HG02852 (cell line): ENCODE results near the gene HUNK.

Source experiments
- ATAC-seq: cut with Tn5 transposase; IDR thresholded peaks from one replicate; pipeline ENCODE4 v1.9.1; 2021; ENCODE audit warnings: mild to moderate bottlenecking, moderate library complexity; ENCODE audit not compliant: unreplicated experiment

Gene HUNK

GRCh38 chr21:31948676-31949075, 75.9 kb downstream of the HUNK start:
- no peak for ATAC-seq

DNA sequence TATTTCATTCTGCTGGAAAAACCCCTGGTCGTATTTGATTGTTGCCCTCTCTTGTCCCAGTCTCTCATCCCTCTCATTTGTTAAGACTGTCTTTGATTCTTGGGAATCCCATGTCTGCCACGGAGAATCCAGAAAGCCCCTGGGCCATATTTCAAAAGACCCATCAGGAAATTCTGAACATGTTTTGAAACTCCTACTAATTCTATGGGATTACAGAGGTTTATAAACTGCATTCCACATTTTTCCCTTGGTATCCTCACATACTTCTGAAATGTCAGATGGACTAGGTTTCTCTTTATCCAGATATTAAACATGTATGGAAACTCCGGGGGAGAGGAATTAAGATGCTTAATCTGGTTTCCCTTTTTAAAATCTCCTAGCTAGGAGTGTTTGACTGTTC, 80.0 kb downstream of the HUNK start:
- no peak for ATAC-seq

DNA sequence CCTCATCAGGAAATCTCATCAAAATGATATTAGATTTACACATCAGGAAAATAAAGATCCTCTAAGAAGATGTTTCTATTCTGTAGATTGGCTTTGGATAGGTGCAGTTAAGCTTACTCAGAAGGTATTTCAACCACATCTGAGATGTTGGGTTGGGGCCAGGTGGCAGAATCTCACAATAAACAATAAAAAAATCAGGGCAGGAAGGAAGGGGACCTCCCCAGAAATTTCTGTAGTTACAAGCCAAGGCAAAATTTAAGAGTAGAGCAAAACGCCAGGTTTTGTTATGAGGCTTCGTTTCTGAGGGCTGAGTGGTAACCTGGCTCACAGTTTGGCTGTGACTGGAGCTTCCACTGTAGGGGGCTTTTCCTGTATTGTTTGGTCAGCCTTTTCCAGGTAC, 84.8 kb downstream of the HUNK start:
- no peak for ATAC-seq

- no peak for ATAC-seq
These were observed 87.1 kb downstream of the HUNK start for GRCh38 chr21:31959881-31960280.

DNA sequence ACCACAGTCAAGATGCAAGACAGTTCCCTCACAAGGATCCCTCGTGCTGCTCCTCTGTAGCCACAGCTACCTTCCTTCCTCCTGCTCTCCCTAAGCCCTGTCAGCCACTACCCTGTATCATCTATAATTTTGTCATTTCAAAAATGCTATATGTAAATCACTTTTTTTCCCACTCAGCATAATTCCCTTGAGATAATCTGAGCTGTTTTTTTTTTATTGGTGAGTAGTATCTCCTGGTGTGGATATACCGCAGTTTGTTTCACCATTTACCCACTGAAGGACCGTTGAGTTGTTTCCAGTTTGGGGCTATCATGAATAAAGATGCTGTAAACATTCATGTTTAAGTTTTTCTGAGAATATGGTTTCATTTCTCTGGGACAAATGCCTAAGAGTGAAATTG, 88.2 kb downstream of the HUNK start:
- ATAC-seq, result no peak

DNA sequence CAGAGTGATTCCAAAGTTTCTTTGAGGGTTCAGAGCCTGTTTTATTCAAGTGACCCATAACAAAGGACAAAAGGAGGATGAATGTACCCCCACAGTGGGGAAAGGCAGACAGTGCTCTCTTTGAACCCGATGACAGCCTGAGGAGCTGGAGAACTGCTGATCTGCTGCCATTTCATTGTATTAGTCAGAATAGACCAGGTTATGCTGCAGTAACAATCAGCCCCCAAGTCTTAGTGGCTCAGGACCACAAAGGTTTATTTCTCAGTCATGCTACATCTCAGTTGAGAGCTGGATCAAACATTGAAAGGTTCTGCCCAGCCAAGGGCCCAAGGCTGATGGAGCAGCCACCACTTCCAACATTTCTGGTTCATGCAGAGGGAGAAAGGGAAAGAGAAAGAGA, 88.9 kb downstream of the HUNK start:
- no peak for ATAC-seq

DNA sequence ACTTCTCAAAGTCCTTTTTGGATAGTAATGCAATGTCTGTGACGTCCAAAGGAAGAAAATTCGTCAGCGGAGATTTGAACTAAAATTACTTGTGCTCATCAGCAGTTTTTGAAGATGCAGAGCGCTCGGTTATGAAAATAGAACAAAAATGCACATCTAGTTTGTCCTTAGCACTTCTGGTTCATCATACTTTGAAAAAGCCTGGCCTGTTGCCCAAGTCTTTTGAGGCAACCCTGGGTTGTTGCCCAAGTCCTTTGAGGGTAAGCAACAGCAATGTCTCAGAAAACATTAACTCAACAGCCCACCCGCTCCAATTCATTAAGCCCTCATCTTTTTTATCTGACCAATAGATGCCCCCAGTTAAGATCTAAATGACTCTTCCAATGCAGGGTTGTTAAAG, 91.9 kb downstream of the HUNK start:
- ATAC-seq, result no peak

DNA sequence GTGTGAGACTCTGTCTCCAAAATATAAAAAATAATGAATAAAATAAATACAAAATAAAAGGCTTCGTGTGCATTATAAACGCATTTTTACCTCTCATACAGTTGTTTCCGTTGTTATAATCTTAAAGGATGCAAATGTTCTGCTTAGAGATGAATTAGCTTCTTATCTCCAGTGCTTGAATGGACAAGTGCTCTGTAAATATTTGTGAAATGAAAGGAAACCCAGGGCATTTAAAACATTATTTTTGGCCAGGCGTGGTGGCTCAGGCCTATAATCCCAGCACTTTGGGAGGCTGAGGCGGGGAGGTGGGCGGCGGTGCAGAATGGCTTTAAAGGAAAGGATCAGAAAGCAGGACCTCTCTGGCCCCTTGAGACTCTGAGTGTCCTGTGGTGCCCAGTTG, 94.5 kb downstream of the HUNK start:
- no peak for ATAC-seq

DNA sequence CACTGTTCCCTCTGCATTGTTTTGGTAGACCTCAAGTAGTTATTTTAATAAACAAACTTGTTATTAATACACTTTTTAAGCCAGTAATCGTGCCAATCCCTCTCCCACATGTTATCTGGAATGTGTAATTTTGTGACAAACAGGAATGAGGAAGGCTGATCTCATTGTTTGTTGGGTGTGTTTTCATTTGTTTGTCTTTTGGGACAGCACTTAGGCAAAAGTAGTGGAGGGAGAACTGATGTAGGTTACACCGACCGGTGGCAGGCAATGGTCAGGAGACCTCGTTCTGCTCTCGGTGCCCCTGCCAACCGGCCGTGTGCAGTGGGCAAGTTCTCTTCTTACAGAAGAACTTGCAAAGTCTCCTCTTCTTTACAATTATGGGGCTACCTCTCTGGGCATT, 99.8 kb downstream of the HUNK start:
- no peak for ATAC-seq

GRCh38 chr21:31973402-31973944, 100.7 kb downstream of the HUNK start:
- no peak for ATAC-seq

GRCh38 chr21:31974454-31974985, 101.7 kb downstream of the HUNK start:
- no peak for ATAC-seq

DNA sequence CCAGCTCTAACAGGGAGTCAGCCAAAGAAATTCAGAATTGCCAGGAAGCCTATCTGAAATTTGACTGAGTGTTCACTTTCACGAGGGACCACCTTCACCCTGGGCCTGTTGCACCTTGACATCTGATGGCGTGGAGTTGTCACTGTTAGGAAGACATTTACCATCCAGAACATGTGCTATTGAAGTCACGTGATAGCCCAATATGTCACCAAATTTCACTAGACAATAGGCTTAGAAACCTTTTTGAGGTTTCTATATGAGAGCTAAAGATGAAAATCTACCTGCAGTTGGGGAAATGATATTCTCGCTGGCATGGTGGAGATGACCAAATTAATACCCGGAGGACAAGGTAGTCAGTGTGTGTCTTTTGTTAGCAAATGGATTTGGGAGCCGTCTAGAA, 102.7 kb downstream of the HUNK start:
- no peak for ATAC-seq

GRCh38 chr21:31977816-31978215, 105.0 kb downstream of the HUNK start:
- no peak for ATAC-seq

DNA sequence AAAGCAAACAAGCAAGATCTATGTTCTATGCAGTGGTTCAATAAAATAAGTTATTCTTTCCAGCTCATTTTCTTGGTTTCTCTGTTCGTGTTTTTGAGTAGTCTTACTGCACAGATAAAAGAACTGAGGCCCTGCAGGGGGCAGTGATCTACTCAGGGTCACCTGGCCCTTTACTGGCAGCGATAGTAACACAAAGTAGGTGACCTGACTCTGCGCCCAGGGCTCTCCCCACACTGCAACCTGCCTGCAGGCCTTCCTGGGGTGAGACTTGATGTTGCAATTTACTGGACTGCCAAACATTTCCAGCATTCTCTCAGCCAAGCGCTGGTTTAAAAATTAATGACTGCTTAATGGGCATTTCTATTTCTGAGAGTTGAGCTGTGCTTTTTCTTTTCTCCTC, 110.3 kb downstream of the HUNK start:
- no peak for ATAC-seq

DNA sequence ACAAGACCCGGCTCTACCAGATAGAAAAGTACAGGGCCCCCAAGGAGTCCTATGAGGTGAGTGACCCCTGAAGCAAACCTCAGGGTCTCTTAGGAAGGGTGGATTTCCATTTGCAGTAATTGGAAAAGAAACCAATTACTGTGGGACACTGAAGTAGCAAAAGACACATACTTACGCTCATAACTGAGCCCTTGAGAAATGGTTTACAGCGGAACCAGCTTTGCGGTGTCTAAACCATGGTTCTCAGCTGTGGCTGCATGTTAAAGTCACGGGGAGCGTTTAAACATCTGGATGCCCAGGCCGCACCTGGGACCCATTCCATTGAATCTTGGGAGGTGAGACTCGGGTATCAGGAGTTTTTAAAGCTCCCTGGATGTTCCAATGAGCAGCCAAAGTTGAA, 110.7 kb downstream of the HUNK start:
- ATAC-seq, result no peak

- no peak for ATAC-seq
These were observed 112.6 kb downstream of the HUNK start for GRCh38 chr21:31985398-31985797.

- no peak for ATAC-seq
These were observed 113.4 kb downstream of the HUNK start for GRCh38 chr21:31986035-31986856.

DNA sequence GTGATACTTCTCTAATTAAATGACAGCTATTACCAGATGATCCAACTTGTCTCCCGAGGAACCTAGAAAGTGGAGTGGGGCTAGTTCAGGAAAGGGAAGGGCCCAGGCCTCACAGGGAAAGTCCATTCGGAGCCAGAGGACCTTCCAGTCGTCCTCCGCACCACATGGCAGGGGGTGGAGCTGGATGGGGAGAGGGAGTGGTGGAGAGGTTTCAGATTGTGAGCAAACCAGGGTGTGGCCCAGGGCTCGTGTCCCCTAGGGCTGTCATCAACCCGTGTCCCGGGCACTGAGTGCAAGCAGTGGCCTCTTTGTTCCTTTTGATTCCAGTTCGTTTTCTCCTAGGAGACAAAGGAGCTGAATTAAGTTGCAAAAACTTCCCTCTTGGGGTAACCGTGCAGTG, 114.9 kb downstream of the HUNK start:
- no peak for ATAC-seq

DNA sequence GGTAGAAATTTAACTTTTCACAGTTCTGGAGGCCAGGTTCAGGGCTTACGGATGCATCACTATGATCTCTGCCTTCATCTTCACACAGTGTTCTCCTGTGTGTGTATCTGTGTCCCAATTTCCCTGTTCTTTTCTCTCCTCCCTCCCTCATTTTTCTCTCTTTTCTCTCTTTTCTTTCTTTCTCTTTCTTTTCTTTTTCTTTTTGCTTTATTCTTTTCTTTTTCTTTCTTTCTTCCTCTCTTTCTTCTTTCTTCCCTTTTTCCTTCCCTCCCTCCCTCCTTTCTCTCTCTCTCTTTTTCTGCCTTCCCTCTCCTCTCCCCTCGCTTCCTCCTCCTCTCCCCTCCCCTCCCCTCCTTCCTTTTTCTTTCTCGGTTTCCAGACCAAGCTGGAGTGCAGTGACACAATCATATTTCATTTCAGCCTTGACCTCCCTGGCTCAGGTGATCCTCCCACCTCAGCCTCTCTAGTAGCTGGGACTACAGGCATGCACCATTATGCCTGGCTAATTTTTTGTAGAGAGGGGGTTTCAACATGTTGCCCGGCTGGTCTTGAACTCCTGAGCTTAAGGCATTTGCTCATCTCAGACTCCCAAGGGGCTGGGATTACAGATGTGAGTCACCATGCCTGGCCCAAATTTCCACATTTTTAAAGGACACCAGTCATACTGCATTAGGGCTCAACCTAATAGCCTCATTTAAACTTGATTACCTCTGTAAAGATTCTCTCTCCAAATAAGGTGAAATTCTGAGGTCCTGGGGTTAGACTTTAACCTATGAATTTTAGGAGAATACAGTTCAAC, 115.9 kb downstream of the HUNK start:
- ATAC-seq, result no peak

- no peak for ATAC-seq
These were observed 118.8 kb downstream of the HUNK start for GRCh38 chr21:31991356-31992331.

- no peak for ATAC-seq
These were observed 119.6 kb downstream of the HUNK start for GRCh38 chr21:31992391-31992790.
